A673 (cell line): ENCODE results near the gene ASTL. TPM values are rescaled to one million over a fixed set of nuclear protein-coding genes. Genes with fewer than 3 reads are reported as not detected.

Experiments used
- BruUV-seq: library from RNA; stranded (reverse); fragments of 400-500 nt; replicated peaks from 2 replicates; lab custom pipeline; 2021; lab: Mats Ljungman, UMichigan
- CTCF ChIA-PET: fragments of 300-600 bp; sonication (Branson Sonifier 250); formaldehyde crosslinking; loops from one replicate; lab custom pipeline; 2022; ENCODE audit warnings: antibody characterized with exemption; lab: Charles Lee
- POLR2A ChIA-PET: fragments of 300-600 bp; sonication (Branson Sonifier 250); formaldehyde crosslinking; loops from one replicate; lab custom pipeline; 2022; ENCODE audit warnings: antibody characterized with exemption; ENCODE audit not compliant: low non-redundant PET; lab: Charles Lee
- DNase-seq: peaks from one replicate; pipeline ENCODE4 v3.0.0-alpha.2; 2015; ENCODE audit warnings: low spot score
- H3K27ac ChIP-seq: fragments of 200-600 bp; sonication (generic); 2 replicates; pipeline ENCODE4 v1.5.1; 2016; ENCODE audit warnings: mixed run types, low read depth, mild to moderate bottlenecking, mixed read lengths, antibody characterized with exemption, low read length; ENCODE audit not compliant: poor library complexity, severe bottlenecking
- H3K27me3 ChIP-seq: fragments of 200-600 bp; sonication (generic); replicated peaks from 2 replicates; pipeline ENCODE4 v1.6.1; 2017; ENCODE audit warnings: mixed run types, low read depth, mild to moderate bottlenecking, mixed read lengths, antibody characterized with exemption, low read length; ENCODE audit not compliant: insufficient read depth, poor library complexity
- H3K36me3 ChIP-seq: fragments of 200-600 bp; sonication (generic); 2 replicates; pipeline ENCODE4 v1.6.1; 2016; ENCODE audit warnings: mixed run types, mild to moderate bottlenecking, mixed read lengths, antibody characterized with exemption, low read length; ENCODE audit not compliant: insufficient read depth, poor library complexity, severe bottlenecking
- H3K4me1 ChIP-seq: fragments of 200-600 bp; sonication (generic); 2 replicates; pipeline ENCODE4 v1.6.1; 2017; ENCODE audit warnings: mixed run types, mild to moderate bottlenecking, mixed read lengths, antibody characterized with exemption, low read length; ENCODE audit not compliant: insufficient read depth, poor library complexity, severe bottlenecking
- H3K4me3 ChIP-seq: fragments of 200-600 bp; sonication (generic); 2 replicates; pipeline ENCODE4 v1.5.1; 2016; ENCODE audit warnings: low read depth, mixed run types, mild to moderate bottlenecking, mixed read lengths, low read length; ENCODE audit not compliant: poor library complexity, severe bottlenecking
- H3K9me3 ChIP-seq: fragments of 200-600 bp; sonication (generic); 2 replicates; pipeline ENCODE4 v1.6.1; 2016; ENCODE audit warnings: mixed run types, low read depth, mild to moderate bottlenecking, mixed read lengths, antibody characterized with exemption, low read length; ENCODE audit not compliant: poor library complexity, severe bottlenecking
- CTCF ChIP-seq: fragments of 300-800, 200-600 bp; sonication (generic); conservative IDR thresholded peaks from 2 replicates; pipeline ENCODE4 v1.5.1; 2017; ENCODE audit warnings: low read depth, mild to moderate bottlenecking, antibody characterized with exemption, low read length, moderate library complexity, mixed read lengths
- EZH2 ChIP-seq: fragments of 200-600 bp; sonication (generic); IDR thresholded peaks from 2 replicates; pipeline ENCODE4 v1.6.1; 2017; ENCODE audit warnings: borderline replicate concordance, low read depth, mild to moderate bottlenecking, mixed read lengths, antibody characterized with exemption, low read length; ENCODE audit not compliant: poor library complexity, severe bottlenecking
- intact Hi-C: fragments of 100-400 bp; cut with micrococcal nuclease; formaldehyde crosslinking; loops from one replicate; pipeline ENCODE4 v1.10.0; 2022; ENCODE audit not compliant: unreplicated experiment
- total RNA-seq: library from RNA; stranded (reverse); gene quantifications from 2 replicates; pipeline ENCODE4 v1.2.3, GENCODE V29; 2021

Gene ASTL
- total RNA-seq, 1 experiment from 2014 or later, result not detected

GRCh38 chr2:96124406-96125265, 13.7 kb downstream of the ASTL start:
- TF ChIP-seq CTCF (no peak), EZH2 (no peak)
- no TSS peak for BruUV-seq
- POLR2A ChIA-PET, result no interaction called here
- no peak overlapping the region for H3K27ac ChIP-seq
- no peaks in the 10 kb centered on the region for H3K4me1 ChIP-seq
- CTCF ChIA-PET, result no interaction called here
- DNase-seq, result no peak
- H3K36me3 ChIP-seq, result no peaks in the 10 kb centered on the region
- no peak overlapping the region for H3K4me3 ChIP-seq
- no peaks in the 10 kb centered on the region for H3K9me3 ChIP-seq
- intact Hi-C loops, result no loop called here
- H3K27me3 ChIP-seq, result peaks cover 6% of the 10 kb centered on the region

GRCh38 chr2:96123936-96124335, 14.4 kb downstream of the ASTL start:
- Histone ChIP-seq H3K27me3 (peaks cover 3% of the 10 kb centered on the region), H3K9me3 (no peaks in the 10 kb centered on the region), H3K27ac (no peak overlapping the region), H3K36me3 (no peaks in the 10 kb centered on the region), H3K4me1 (no peaks in the 10 kb centered on the region), H3K4me3 (no peak overlapping the region)
- TF ChIP-seq EZH2 (no peak), CTCF (no peak)
- ChIA-PET CTCF (no interaction called here), POLR2A (no interaction called here)
- DNase-seq, result no peak
- BruUV-seq, result no TSS peak
- intact Hi-C loops, result no loop called here

- Histone ChIP-seq H3K27ac (no peak overlapping the region), H3K4me1 (no peaks in the 10 kb centered on the region), H3K36me3 (no peaks in the 10 kb centered on the region), H3K9me3 (no peaks in the 10 kb centered on the region), H3K27me3 (peaks cover 3% of the 10 kb centered on the region), H3K4me3 (no peak overlapping the region)
- CTCF ChIA-PET, result no interaction called here
- intact Hi-C loops, result no loop called here
- POLR2A ChIA-PET, result no interaction called here
- no TSS peak for BruUV-seq
- DNase-seq, result no peak
- TF ChIP-seq CTCF, result no peak
- no peak for TF ChIP-seq EZH2
These were observed 15.0 kb downstream of the ASTL start for GRCh38 chr2:96123290-96123689.
